ENCODE data around the gene TMEM125. TPM values are rescaled to one million over a fixed set of nuclear protein-coding genes. Genes with fewer than 3 reads are reported as not detected.
A peak's percentile ranks its signal among the peaks of the same experiment; 100 is the strongest.

The TMEM125 gene
- polyA plus RNA-seq, 12 donors = 0.08 to 1.1 (median 0.64) TPM; not detected in 8

GRCh38 chr1:43292679-43293078, 22.9 kb downstream of the TMEM125 start:
- no peak for DNase-seq

GRCh38 chr1:43293176-43293575, 23.4 kb downstream of the TMEM125 start:
- no peak for DNase-seq

DNA sequence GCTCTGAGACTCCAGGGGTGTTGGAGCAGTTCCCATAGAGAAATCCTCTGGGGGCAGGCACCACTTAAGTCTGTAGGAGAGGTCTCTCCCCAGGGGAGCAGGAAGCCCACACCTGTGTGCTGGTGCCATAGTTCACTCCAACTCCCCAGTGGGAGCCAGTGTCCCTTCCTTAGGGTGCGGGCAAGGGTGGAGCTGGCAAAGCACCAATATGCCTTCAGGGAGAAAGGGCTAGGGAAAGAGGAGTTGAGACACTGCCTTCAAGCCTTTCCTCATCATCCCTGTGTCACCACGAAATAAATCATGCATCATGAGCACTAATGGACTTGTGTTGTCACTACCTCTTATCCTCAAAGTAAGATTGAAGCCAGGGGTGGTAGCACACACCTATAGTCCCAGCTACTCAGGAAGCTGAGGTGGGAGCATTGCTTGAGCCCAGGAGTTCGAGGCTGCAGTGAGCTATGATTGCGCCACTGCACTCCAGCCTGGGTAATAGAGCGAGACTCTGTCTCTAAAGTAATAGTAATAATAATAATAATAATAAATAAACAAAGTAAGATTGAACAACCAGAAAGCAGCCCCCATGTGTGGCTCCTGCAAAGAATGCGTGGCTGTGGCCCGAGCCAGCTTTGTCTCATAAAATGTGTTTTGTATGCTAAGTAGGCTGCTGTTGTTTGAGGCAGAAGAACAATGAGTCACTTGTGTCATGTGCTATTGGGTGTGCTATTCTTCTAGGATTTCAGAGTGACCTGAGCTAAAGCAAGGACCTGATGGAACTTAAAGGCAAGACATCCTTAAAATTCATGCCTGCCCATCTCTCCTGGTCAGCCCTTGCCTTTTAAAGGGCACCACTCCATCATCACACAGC, 24.3 kb downstream of the TMEM125 start:
- DNase-seq = no peak

- no peak for DNase-seq
Measured at GRCh38 chr1:43294761-43295160, 25.0 kb downstream of the TMEM125 start.

GRCh38 chr1:43296207-43296606, 26.4 kb downstream of the TMEM125 start:
- DNase-seq = no peak

GRCh38 chr1:43298055-43298454, 28.3 kb downstream of the TMEM125 start:
- DNase-seq = no peak

DNA sequence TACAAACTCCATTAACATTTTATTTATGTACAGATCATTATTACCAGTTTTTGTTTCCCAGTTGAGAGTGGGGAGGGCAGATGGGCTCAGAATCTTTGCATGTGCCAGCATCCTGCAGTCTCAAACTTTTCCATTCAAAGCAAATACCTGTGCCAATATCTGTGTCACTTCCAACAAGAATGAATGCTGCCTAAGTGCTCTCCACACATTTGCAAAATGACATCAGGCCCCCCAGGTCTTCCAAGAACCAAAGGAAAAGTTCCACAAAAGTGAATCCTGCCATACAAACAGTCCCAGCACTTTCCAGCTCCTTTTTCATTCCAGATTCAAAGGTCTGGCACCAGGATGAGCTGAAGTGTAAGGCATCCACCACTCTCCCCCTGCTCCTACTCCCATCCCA, 29.3 kb downstream of the TMEM125 start:
- no peak for DNase-seq

GRCh38 chr1:43300378-43301094, 30.8 kb downstream of the TMEM125 start, which contains the start of gene TIE1:
TIE1 (plus strand) TSS chr1:43300982; CDS start chr1:43301072, 90 bp downstream.
- no peak for DNase-seq

- DNase-seq = no peak
Measured at GRCh38 chr1:43302201-43302600, 32.4 kb downstream of the TMEM125 start.

DNA sequence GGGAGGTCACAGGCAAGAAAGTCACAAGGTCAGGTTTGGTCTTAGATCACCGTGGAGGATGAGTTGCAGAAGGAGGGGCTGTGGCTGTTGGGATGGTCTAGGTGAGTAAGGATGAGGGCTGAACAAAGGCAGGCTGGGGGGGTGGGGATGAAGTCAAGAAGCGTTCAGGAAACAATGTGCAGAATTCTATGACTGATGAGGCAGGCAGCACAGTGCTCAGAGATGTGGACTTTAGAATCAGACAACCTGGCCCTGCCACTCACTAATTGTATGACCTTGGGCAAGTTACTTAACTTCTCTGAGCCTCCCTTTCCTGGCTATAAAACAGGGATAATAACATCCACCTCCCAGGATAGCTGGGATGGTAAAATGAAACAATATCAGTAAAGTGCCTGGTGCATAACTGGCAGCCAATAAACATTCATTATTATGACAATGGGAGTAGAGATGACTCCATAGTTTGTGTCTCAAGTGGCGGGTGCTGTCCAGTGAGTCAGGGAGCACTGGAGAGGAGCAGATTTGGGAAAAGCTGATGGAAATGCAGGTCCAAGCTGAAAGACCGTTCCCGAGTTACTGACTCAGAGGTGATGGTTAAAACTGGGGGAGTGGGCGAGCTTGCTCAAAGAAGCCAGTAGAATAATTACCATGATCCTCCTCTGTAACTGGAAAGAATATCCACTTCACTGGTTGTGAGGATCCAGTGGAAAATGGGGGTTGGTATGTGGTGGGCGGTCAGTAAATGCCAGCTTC, 33.1 kb downstream of the TMEM125 start:
- no peak for DNase-seq

DNA sequence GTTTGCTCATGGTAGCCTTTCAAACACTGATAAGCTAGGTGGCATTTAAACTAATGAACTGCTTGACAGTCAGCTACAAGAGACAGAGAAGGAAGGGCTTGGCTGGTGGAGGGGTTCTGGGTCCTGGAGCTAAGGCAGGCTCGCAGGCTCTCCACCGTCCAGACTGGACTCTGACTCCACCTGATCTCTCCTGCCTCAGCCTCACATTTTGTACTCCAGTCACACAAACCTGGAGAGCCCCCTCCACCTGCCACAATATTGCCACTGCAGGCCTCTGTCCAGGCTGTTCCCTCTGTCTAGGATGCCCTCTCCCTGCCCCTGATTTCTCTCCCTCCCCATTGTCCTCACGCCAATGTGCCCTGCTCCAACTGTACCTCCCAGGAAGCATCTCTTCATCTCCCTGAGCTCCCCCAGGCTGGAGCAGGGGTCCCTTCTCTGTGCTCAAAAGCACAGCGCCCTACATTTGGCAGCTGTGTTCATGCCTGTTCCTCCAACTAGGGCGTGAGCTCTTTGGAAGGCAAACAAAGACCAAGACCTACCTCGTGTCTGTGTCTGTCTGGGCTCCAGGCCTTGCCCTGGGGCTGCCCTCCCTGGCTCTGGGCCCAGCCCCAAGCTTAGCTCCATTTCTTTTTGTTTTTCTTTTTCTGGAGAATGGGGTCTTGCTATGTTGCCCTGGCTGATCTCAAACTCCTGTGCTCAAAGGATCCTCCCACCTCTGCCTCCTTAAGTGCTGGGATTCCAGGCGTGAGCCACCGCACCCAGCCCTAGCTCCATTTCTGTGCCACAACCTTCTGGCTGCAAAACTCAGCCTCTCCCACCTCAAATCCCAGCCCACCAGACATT, 33.9 kb downstream of the TMEM125 start:
- DNase-seq = no peak

GRCh38 chr1:43304314-43304681, 34.5 kb downstream of the TMEM125 start:
- peak; percentile 59 for DNase-seq

GRCh38 chr1:43304771-43305300, 35.1 kb downstream of the TMEM125 start:
- DNase-seq = no peak

GRCh38 chr1:43305461-43305860, 35.7 kb downstream of the TMEM125 start:
- DNase-seq = no peak

DNA sequence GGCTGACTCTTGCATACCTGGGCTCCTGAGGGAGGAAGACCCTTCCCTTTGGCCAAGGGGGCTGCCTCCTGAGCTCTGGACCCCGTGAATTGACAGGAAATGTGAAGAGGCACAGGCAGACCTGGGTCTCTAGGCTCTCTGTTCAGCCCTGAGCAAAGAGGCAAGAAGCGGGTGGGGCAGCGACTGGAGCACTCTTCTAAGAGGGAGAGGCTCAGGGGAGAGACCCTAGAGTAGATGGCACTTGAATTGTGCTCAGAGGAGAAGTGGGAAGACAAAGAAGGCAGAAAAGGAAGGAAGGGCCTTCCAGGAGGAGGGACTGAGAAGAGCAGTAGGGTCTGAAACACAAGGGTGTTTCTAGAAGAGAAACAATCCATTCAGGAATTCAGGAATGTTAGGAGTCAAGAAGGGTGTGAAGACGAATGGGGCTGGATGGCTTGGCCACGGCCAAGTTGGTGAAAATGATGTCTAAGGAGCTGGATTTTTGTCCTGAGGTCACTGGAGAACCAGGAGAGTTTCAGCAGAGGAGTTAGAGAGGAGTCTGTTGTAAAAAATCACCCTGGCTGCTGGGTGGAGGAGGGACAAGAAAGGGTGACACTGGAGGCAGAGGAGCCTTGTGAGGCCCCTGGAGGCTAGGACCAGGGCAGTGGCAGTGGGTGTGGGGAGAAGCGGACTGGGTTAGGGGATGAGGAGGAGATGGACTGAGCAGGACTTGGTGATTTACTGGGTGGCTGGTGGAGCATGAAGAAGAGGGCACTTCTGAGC, 36.3 kb downstream of the TMEM125 start:
- DNase-seq = no peak

DNA sequence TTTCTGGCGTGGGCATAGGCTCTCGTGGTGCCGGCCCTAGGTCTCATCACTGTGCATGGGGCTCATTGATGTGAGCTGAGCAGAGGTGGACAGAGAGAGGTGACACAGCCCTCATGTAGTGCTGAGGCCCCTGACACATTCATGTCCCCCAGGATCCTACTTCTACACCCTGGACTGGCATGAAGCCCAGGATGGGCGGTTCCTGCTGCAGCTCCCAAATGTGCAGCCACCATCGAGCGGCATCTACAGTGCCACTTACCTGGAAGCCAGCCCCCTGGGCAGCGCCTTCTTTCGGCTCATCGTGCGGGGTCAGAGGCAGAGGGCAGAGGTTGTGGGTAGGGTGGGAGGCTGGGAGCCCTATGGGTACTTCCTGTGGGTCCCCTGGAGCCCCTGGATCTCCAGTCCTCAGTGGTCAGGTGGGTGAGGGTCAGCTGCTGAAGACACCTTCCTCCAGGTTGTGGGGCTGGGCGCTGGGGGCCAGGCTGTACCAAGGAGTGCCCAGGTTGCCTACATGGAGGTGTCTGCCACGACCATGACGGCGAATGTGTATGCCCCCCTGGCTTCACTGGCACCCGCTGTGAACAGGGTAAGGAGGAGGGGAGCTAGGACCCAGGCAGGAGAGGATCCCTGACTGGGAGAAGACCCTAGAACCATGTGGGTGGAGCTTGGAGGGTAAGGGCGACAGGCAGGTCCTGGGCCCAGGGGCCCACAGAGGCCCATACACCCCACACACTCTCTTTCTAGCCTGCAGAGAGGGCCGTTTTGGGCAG, 37.1 kb downstream of the TMEM125 start:
- no peak for DNase-seq

DNA sequence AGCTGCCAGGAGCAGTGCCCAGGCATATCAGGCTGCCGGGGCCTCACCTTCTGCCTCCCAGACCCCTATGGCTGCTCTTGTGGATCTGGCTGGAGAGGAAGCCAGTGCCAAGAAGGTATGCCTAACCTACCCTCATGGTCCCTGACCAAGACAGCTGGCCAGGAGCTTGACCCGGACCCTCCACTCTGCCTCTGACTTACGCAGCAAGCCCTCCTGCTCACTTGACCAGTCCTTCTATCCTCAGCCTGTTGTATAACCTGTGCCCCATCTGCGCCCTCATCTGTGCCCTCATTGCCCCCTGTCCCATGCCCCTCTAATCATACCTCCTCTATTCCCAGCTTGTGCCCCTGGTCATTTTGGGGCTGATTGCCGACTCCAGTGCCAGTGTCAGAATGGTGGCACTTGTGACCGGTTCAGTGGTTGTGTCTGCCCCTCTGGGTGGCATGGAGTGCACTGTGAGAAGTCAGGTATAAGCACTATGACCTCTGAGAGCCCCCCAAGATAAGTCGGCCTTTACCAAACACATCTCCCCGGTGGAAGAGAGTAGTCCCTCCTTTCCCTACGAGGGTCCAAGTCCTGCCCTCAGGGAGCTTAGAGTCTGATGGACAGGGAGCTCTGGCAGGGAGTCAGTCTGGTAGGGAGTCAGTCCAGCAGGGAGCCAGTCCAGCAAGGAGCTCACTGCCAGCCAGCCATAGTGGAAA, 37.8 kb downstream of the TMEM125 start:
- DNase-seq = no peak

GRCh38 chr1:43308635-43309404, 39.0 kb downstream of the TMEM125 start:
- DNase-seq = no peak

Data from muscle of arm (tissue), 12 donors.